Left hindlimb (tissue), 1 donor: Measurements from ENCODE around the gene WDR53.
"Not testable (repeated sequence)": the region's sequence is repeated elsewhere in the genome, so short reads cannot be mapped to it uniquely, and the experiment has no call there.

Source experiments
- DNase-seq: peaks from one replicate; pipeline ENCODE4 v3.0.0-alpha.2; 2018

The WDR53 gene

DNA sequence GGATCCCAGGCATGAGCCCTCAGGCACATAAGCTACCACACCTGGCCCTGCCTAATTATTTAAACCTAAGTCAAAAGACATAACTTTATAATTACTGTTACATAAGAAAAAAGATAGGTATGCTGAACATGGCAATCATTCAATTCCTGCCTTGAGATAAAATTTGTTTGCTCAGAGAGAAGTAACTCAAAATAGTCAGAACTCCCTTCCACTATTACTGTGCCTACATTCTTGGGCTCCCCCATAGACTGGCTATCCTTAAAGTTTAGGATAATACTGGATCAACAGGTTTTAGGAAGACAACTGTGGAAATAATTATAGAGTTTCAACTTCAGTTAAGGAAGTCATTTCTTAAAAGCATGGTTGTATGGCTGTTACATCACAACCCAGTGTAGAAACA, 9.9 kb downstream of the WDR53 start:
- DNase-seq, result no peak

- DNase-seq, result no peak
Measured at GRCh38 chr3:196557236-196557635, 11.1 kb downstream of the WDR53 start.

DNA sequence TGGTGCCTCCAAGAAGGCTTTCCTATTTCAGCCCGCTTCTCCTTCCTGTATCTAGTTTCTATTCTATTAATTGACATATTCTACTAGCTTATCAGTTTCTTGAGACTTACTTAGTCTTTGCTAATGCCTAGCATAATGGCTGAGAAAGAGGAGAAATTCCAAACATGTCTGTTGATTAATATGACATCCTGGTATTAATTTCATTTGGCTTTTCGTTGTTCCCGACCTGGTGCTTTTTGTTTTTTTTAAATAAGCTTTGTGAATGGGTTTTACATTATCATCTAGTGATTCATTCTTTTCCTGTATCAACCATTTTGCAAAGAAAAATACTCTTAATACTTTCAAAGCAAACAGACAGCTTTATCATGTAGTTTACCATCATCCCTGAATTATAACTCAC, 13.1 kb downstream of the WDR53 start:
- no peak for DNase-seq

- DNase-seq, result no peak
Measured at GRCh38 chr3:196554205-196554604, 14.1 kb downstream of the WDR53 start.

DNA sequence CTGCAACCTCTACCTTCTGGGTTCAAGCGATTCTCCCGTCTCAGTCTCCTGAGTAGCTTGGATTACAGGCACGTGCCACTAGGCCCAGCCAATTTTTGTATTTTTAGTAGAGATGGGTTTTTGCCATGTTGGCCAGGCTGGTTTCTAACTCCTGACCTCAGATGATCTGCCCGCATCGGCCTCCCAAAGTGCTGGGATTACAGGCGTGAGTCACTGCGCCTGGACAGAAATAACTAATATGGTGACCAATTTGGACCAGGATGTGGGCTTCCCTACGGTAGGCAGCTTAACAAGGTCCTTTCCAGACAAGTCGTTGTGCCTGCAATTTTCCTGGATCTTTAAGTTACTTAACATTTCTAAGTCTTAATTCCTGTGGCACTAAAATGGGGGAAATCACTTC, 14.8 kb downstream of the WDR53 start:
- DNase-seq, result no peak

DNA sequence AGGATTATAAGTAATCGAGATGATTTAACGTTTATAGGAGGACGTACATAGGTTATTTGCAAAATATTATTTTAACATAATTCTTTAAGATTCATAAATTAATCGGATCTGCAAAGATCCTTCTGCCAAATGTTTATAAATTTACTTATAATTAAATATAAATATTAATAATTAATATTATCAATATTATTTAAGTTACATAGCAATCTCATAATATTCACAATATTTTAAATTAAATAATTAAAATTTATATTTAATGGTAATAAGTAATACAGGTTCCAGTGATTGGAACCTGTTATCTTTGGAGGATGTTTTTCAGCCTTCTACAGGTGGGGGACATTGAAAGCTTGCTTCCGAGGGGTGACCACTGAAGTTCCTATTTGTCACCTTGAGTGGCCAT, 16.1 kb downstream of the WDR53 start:
- no peak for DNase-seq

DNA sequence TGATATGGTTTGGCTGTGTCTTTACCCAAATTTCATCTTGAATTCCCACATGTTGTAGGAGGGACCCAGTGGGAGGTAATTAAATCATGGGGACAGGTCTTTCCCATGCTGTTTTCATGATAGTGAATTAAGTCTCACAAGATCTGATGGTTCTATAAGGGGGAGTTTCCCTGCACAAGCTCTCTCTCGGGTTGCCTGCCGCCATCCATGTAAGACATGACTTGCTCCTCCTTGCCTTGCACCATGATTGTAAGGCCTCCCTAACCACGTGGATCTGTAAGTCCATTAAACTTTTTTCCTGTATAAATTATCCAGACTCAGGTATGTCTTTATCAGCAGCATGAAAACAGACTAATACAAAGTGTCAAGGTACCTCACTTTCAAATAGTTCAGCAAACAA, 18.2 kb downstream of the WDR53 start:
- not testable (repeated sequence) for DNase-seq

DNA sequence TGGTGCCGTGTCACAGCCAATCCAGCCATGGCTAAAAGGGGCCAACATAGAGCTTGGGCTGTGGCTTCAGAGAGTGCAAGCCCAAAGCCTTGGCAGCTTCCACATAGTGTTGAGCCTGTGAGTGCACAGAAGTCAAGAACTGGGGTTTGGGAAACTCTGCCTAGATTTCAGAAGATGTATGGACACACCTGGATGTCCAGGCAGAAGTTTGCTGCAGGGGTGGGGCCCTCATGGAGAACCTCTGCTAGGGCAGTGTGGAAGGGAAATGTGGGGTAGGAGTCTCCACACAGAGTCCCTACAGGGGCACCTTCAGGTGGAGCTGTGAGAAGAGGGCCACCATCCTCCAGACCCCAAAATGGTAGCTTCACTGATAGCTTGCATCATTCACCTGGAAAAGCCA, 19.0 kb downstream of the WDR53 start:
- DNase-seq, result not testable (repeated sequence)

DNA sequence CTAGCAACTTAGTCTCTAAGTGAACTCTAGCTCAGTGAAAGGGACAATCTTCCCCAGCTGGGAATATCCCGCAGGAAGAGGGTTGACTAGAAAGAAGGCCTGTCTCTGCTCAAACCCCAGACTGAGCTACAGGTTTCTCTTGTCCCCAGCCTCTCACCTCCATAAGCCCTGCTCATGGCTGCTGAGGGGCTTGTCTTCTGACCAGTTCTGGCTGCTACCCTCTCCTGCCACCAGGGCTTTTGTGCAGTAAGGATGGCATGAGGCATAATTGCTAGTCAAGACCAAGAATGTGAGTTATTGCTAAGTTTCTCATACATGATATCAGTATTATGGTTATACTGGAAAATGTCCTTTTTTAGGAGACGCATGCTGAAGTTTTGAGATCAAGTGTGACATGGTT, 21.3 kb downstream of the WDR53 start:
- no peak for DNase-seq

- DNase-seq, result no peak
Measured at GRCh38 chr3:196546537-196546936, 21.8 kb downstream of the WDR53 start.

DNA sequence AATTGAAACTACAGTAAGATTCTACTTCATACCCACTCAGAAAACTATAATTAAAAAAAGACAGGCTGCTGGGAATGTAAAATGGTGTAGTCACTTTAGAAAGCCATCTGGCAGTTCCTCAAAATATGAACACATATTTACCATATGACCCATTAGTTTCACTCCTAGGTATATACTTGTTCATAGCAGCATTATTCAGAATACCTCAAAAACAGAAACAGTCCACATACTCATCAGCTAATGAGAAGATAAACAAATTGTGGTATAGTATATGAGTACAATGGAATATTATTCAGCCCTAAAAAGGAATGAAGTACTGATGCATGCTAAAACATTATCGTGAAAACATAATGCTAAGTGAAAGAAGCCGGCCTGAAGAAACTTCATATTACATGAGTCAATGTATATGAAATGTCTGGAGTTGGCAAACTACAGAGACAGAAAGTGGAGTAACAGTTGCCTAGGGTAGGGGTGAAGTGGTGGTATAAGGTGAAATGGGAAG, 23.8 kb downstream of the WDR53 start:
- DNase-seq, result no peak

- DNase-seq, result no peak
Measured at GRCh38 chr3:196541684-196542445, 26.5 kb downstream of the WDR53 start.

- DNase-seq, result no peak
Measured at GRCh38 chr3:196537319-196537984, 30.9 kb downstream of the WDR53 start.

DNA sequence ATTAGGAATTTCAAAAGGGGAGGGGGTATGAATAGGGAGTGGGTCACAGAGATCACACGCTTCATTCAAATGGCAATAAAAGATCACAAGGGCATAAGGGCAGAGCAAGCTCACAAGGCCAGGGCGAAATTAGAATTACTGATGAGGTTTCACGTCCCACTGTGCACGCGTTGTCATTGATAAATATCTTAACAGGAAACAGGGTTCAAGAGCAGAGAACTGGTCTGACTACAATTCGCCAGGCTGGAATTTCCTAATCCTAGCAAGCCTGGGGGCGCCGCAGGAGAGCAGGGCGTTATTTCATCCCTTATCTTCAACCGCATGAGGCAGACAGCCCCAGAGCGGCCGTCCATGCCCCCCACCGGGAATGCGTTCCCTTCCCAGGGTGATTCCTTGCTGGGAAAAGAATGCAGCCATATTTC, 35.1 kb downstream of the WDR53 start:
- no peak for DNase-seq

GRCh38 chr3:196531418-196531817, 36.9 kb downstream of the WDR53 start:
- DNase-seq, result no peak

- DNase-seq, result peak; percentile 50
Measured at GRCh38 chr3:196528639-196529233, 39.6 kb downstream of the WDR53 start.

GRCh38 chr3:196525141-196525540, 43.2 kb downstream of the WDR53 start:
- no peak for DNase-seq

GRCh38 chr3:196524527-196524926, 43.8 kb downstream of the WDR53 start:
- DNase-seq, result no peak

DNA sequence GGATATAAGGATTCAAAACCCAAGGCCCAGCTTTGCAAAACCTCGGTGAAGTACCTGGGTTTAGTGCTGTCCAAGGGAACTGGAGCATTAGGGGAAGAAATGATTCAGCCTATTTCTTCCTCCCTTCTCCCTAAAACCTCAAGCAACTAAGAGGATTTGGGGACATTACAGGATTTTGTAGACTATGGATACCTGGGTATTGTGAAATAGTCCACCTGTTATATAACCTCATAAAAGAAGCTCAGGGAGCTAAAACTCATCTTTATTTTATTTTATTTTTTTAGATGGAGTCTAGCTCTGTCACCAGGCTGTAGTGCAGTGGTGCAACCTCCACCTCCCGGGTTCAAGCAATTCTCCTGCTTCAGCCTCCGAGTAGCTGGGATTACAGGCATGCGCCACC, 44.5 kb downstream of the WDR53 start:
- no peak for DNase-seq

GRCh38 chr3:196521291-196521690, 47.1 kb downstream of the WDR53 start:
- not testable (repeated sequence) for DNase-seq

GRCh38 chr3:196519718-196520082, 48.7 kb downstream of the WDR53 start:
- no peak for DNase-seq

DNA sequence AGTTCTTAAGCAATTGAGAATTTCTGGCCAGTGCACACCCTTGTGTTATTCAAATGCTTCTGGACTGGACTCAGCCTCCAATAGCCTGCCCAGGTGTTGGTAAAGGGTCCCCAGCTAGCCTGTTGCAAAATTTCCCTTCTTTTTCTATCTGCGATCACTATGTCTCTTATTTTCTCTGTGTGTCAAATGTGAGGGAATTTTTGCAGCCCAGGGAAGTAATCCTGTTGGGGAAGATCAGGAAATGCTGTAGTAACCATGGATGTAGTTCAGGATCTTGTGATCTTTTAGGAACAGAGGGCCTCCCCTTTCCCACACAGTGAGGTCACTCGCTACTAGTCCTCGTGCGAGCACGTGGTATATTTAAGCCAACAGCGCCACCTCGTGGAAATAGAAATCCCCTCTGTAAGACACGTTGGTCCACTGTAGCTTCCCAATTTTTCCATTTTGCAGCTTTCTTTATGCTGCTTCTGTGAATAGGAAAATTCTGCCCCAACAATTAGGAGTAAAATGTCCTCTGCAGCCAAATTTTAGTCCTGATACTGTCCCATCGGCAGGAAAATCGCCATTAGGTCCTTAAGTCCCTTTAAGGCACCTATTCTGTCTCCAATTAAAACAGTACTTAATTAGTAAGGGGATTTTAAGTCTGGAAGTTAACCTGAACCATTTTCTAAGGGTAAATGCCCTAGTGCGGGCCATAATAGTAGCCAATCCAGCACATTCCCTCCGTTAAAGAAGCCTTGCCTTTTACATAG, 49.2 kb downstream of the WDR53 start:
- DNase-seq, result no peak

DNA sequence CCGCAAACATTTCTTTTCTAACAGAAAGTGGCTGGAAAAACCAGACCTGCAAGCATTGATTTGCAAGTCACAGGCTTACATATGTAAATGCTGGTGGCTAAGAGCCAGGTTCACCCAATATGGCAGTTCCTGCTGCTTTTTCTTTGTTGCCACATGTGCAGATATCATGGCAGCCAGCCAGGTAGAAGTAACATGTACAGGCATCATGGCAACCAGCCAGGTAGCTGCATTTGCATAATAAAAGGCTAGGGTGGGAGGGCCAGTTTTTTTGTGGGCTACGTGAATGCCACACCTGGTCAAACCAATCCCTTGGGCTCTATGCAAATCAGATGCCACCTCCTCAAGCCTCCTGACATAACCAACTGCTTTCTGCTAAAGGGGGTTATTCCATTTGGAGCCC, 50.4 kb downstream of the WDR53 start:
- DNase-seq, result no peak
